ENCODE measurements around the gene ROBO1.
"Not testable (repeated sequence)": the region's sequence is repeated elsewhere in the genome, so short reads cannot be mapped to it uniquely, and the experiment has no call there.

Gene ROBO1

DNA sequence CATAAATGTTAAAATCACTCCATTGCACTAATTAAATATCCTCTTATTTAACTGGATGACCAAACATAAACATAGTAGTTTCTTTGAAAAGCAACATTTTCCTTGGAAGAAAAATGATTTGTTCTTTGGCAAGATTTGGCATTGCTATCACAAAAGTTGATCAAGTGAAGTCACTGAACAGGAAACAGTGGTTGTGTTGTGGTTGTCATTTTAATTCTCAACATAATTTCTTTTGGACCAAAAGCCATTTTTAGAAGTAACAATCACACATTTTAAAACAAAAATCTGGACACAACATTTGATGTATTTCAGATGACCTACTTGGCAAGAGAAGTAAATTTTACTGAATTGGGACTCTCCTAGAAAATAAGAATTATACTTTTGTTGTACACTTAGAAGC, 872.3 kb downstream of the ROBO1 start:
- no peak for DNase-seq

DNA sequence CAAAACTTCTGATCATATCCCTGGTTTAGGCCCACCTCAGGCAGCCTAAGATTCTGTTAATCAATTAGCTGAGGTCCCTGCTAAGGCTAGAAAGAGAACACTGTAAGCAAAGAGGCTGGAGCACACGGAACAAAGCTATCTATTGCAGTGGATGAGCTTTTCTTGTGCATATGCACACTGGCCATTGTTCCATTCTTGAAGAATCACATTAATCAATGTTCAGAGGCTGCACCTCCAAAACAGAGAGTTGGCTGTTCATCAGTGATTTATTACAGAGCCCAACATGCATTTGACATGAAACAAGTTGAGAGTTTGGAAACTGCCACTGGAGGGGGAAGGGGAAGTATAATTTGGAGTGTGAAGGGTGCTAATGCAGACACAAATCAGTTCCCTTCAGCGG, 873.0 kb downstream of the ROBO1 start:
- DNase-seq = no peak

GRCh38 chr3:78893161-78893560, 874.6 kb downstream of the ROBO1 start:
- DNase-seq = no peak

DNA sequence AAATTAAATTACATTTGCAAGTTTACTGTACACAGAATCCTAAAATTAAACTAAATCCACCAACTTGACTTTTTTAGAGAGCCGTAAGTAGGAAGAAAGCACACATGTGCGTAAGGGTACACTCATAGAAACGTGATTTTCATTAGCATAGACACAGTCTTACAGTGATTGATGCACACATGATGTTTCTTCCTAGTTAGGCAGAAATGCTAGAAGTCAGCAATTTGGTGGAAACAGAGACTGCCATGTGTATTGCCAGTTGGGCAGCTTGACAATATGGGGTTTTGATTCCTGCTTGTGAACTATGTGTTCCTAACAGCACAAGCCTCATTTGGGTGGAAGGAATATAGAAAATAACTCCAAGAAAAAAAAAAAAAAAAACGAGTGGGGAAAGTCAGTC, 878.5 kb downstream of the ROBO1 start:
- DNase-seq = no peak

DNA sequence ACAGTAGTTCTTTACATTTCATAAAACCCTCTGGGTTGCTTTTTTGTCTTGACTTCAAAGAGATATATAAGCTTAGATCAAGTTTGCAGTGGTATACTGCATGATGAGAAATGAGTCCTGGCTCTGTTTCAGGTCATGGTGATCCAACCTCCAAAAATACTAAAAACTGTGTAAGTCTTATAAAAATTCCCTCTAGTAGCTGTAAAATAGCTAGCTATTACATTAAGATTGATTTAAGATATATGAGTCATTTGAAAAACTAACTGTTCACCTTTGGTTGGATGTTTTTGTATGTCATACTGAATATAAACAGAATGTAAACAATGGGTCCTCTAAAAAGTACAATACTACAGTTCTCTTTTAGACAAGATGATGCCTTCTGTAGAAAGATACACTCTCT, 879.2 kb downstream of the ROBO1 start:
- DNase-seq = no peak

DNA sequence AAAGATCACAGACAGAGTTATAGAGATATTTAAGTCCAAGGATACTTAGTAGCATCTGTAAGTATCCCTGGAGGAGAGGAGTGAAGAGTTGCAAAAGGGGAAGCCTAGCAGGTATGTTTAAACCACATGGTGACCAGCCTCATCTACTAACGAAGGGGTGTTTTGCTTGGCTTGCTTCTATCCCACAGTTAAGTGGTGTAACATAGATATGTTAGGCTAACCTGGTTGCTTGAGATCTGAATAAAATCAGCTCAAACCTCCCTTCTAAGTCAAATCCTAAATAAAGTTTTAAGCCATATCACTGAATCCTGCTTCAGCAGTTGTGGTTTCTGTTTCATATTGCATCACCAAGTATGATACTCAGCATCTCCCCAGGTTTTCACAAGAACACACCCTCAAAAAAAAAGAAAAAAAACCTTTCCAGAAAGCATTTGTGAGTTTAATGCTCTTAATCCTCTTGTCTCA, 880.2 kb downstream of the ROBO1 start:
- DNase-seq = no peak

DNA sequence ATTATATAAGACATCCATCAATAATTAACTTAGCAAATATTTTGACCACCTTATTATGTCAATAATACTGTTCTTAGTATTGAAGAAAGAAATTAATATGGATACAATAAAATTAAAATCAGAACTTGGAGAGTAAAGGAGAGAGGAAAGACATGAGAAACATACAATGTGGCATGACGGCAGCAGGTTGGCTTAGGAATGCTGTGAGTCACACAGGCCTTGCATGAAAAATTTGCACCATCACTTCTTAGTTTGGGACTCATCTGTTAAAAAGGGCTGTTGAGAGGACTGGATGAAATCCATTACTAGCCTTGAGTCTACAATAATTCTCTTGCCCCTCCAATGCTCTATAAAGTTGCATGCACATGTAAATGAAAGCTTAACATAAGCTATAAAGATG, 880.8 kb downstream of the ROBO1 start:
- DNase-seq = no peak

GRCh38 chr3:78884567-78884966, 883.2 kb downstream of the ROBO1 start:
- not testable (repeated sequence) for DNase-seq

DNA sequence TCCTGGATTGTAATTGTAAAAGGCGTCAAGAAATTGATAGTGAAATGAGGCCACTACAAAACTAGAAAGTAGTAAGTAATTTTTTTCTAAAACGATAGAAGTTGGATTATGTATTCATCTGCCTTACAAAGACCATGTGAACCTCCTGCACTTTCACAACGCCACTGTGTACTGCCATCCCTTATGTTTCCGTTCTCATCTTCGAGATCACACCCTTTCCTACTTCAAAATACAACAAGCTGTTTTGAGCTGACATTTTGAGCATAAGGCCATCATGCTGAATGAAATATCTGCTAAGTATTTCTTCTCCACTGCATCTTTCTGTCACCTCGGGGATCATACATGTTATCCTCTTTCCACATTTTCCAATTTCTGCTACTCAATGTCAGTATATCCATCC, 885.5 kb downstream of the ROBO1 start:
- DNase-seq = no peak

- no peak for DNase-seq
Measured at GRCh38 chr3:78881501-78881900, 886.3 kb downstream of the ROBO1 start.

- no peak for DNase-seq
Measured at GRCh38 chr3:78880603-78881461, 887.0 kb downstream of the ROBO1 start.

DNA sequence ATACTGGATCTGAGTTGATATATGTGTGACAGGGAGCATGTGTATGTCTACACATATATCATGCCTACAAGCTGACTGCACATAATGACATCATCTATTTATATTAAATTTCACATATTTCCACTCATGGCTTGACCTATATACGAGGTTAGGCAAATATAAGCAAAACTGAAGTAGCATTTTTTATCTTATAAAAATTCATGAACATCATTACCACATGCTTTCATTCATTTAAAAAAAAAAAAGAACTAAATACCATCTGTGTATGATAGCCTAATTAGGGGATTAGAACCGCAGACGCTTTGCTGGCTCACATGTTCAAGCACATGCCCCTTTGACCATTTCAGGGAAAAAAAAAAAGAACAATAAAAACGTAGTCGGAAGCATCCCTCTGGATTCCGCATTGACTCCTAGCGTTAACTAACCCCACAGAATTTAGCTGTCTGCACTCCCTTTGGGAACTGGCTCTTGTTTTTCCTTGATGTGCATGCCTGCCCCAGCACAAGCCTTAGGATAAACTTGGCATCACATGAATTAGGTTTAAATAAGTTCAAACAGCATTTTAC, 888.4 kb downstream of the ROBO1 start:
- DNase-seq = no peak

DNA sequence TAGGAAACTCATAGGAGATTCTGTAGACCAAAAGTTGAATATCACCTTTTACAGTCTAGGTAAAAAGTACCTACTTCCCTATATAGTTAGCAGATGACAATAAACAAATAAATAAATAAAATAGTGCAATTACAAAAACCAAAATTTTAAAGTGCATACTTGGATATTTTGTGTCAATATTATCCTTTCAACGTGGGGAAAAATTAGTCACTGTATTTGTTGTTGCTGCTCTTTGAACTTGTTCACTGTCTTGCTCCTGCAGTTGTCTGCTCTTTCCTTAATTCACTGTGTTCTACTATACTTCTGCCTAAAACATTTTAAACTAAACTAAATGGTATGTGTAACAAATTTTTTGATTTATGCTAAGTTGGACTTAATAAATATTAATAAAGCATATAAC, 889.0 kb downstream of the ROBO1 start:
- no peak for DNase-seq

DNA sequence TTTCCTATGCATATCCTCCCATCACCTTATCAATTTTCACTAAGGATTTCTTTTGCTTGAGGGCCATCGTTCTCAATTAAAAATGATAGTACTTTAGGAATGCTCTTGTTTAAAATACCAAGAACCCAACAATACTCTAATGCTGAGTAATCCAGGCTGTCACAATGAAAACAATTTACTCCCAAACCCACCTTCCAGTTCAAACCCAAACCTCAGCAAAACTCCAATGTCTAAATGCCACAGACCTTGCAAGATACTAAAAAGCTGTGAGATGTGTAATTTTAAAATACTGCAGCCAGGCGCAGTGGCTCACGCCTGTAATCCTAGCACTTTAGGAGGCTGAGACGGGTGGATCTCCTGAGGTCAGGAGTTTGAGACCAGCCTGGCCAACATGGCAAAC, 889.8 kb downstream of the ROBO1 start:
- DNase-seq = no peak

DNA sequence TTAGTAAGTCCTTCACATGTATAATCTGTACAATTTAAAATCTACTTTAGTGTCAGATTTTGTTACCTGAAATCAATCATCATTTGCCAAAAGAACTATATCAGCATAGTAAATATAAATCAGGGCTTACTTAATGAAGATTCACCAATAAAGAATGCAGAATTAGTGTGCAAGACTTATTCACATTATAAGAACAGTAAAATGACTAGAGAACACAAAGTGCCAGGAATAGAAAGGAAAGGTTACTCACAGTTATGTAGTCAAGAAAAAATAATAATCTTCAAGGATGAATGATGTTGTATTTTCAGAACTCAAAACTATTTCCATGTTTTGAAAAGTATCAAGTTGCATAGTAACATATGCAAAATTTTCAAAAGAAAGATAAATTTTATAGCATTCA, 891.9 kb downstream of the ROBO1 start:
- no peak for DNase-seq

GRCh38 chr3:78875436-78875835, 892.4 kb downstream of the ROBO1 start:
- no peak for DNase-seq

- DNase-seq = no peak
Measured at GRCh38 chr3:78873641-78874040, 894.2 kb downstream of the ROBO1 start.

- no peak for DNase-seq
Measured at GRCh38 chr3:78872195-78872594, 895.6 kb downstream of the ROBO1 start.

DNA sequence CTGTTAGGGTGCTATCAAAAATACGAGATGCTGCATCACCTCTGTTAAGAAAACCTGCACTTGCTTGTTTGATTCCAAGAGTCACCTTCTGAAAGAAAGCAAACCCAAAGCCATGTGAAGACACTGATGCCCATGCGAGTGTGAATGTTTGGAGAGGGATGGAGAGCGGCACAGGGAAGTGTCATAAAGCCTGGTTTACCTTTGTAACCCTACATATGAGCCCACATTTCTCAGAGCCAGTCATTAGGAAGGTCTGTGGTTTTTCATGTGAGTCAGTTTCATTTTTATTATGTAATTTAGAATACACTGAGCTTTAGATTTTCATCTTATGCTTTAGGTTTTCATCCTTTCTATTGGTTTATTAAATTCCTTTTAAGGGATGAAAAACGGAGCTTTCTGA, 896.8 kb downstream of the ROBO1 start:
- no peak for DNase-seq

- no peak for DNase-seq
Measured at GRCh38 chr3:78870484-78870883, 897.3 kb downstream of the ROBO1 start.

GRCh38 chr3:78868570-78868969, 899.2 kb downstream of the ROBO1 start:
- DNase-seq = no peak

GRCh38 chr3:78867409-78868372, 900.1 kb downstream of the ROBO1 start:
- DNase-seq = no peak
